Measurements from ENCODE around the gene ARHGAP26. TPM values are rescaled to one million over a fixed set of nuclear protein-coding genes. Genes with fewer than 3 reads are reported as not detected.

ARHGAP26 gene
- total and polyA plus RNA-seq, 2 experiments from 2014 or later, result 9.5 to 16.8 TPM

DNA sequence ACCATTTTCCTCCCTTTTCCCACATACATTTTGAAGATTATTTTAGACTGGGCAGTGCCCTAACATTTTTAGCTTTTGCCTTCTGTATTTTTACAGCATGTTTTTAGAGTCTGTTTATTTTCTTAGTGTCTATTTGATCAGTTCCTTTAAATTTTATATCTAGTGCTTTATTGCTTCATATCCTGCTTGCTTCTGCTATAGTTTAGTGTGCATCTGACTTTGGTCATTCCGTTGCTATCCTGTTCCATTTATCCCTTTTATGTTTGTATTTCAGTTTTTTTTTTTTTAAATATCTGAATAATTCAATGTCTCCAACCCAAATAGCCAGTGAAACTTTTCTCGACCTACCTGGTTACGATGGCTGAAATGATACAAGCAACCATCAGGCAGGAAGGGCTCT, 203.8 kb downstream of the ARHGAP26 start (continued):
- TF ChIP-seq CTCF (conservative IDR thresholded peaks at IDR 0.05; ENCODE audit: low read depth in 2 of 2) (no peak), ZNF114 (CRISPR knock-in tag; IDR thresholded peaks at IDR 0.05) (no peak), EZH2 (IDR thresholded peaks at IDR 0.05; ENCODE audit: low read depth, unreplicated experiment) (no peak), STAT1 (IDR thresholded peaks at IDR 0.05; ENCODE audit: unreplicated experiment) (no peak), EZH2phosphoT487 (IDR thresholded peaks at IDR 0.05; ENCODE audit: unreplicated experiment) (no peak), POLR2AphosphoS5 (IDR thresholded peaks at IDR 0.05; ENCODE audit: low read depth) (no peak)
- TF ChIP-seq, protein P1, sequence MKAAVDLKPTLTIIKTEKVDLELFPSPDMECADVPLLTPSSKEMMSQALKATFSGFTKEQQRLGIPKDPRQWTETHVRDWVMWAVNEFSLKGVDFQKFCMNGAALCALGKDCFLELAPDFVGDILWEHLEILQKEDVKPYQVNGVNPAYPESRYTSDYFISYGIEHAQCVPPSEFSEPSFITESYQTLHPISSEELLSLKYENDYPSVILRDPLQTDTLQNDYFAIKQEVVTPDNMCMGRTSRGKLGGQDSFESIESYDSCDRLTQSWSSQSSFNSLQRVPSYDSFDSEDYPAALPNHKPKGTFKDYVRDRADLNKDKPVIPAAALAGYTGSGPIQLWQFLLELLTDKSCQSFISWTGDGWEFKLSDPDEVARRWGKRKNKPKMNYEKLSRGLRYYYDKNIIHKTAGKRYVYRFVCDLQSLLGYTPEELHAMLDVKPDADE (IDR thresholded peaks at IDR 0.05), result no peak

- DNase-seq (ENCODE audit: low spot score), result no peak
- Histone ChIP-seq H2AFZ (no peak overlapping the region), H3K36me3 (ENCODE audit: insufficient read depth) (no peaks in the 10 kb centered on the region)
These were observed 204.2 kb downstream of the ARHGAP26 start for GRCh38 chr5:142974409-142974808.

More at GRCh38 chr5:142974409-142974808, 204.2 kb downstream of the ARHGAP26 start:
- Histone ChIP-seq H3K4me1 (ENCODE audit: insufficient read depth) (peaks cover 2% of the 10 kb centered on the region; the same call in 1 of the 2 replicates), H3F3A (replicated peaks; ENCODE audit: low read depth) (no peaks in the 10 kb centered on the region), H4K20me1 (replicated peaks; ENCODE audit: insufficient read depth) (no peaks in the 10 kb centered on the region), H3K9me2 (ENCODE audit: insufficient read depth) (peaks cover 3% of the 10 kb centered on the region; the same call in 1 of the 2 replicates), H3K4me2 (no peak overlapping the region), H3K27ac (ENCODE audit: low read depth) (no peak overlapping the region), H3K27me3 (ENCODE audit: insufficient read depth) (no peaks in the 10 kb centered on the region), H3K4me3 (no peak overlapping the region), H3K79me2 (replicated peaks; ENCODE audit: insufficient read depth) (no peaks in the 10 kb centered on the region)
- H3K36me3 Mint-ChIP-seq (ENCODE audit: low read depth), result no peaks in the 10 kb centered on the region
- TF ChIP-seq, protein P2, sequence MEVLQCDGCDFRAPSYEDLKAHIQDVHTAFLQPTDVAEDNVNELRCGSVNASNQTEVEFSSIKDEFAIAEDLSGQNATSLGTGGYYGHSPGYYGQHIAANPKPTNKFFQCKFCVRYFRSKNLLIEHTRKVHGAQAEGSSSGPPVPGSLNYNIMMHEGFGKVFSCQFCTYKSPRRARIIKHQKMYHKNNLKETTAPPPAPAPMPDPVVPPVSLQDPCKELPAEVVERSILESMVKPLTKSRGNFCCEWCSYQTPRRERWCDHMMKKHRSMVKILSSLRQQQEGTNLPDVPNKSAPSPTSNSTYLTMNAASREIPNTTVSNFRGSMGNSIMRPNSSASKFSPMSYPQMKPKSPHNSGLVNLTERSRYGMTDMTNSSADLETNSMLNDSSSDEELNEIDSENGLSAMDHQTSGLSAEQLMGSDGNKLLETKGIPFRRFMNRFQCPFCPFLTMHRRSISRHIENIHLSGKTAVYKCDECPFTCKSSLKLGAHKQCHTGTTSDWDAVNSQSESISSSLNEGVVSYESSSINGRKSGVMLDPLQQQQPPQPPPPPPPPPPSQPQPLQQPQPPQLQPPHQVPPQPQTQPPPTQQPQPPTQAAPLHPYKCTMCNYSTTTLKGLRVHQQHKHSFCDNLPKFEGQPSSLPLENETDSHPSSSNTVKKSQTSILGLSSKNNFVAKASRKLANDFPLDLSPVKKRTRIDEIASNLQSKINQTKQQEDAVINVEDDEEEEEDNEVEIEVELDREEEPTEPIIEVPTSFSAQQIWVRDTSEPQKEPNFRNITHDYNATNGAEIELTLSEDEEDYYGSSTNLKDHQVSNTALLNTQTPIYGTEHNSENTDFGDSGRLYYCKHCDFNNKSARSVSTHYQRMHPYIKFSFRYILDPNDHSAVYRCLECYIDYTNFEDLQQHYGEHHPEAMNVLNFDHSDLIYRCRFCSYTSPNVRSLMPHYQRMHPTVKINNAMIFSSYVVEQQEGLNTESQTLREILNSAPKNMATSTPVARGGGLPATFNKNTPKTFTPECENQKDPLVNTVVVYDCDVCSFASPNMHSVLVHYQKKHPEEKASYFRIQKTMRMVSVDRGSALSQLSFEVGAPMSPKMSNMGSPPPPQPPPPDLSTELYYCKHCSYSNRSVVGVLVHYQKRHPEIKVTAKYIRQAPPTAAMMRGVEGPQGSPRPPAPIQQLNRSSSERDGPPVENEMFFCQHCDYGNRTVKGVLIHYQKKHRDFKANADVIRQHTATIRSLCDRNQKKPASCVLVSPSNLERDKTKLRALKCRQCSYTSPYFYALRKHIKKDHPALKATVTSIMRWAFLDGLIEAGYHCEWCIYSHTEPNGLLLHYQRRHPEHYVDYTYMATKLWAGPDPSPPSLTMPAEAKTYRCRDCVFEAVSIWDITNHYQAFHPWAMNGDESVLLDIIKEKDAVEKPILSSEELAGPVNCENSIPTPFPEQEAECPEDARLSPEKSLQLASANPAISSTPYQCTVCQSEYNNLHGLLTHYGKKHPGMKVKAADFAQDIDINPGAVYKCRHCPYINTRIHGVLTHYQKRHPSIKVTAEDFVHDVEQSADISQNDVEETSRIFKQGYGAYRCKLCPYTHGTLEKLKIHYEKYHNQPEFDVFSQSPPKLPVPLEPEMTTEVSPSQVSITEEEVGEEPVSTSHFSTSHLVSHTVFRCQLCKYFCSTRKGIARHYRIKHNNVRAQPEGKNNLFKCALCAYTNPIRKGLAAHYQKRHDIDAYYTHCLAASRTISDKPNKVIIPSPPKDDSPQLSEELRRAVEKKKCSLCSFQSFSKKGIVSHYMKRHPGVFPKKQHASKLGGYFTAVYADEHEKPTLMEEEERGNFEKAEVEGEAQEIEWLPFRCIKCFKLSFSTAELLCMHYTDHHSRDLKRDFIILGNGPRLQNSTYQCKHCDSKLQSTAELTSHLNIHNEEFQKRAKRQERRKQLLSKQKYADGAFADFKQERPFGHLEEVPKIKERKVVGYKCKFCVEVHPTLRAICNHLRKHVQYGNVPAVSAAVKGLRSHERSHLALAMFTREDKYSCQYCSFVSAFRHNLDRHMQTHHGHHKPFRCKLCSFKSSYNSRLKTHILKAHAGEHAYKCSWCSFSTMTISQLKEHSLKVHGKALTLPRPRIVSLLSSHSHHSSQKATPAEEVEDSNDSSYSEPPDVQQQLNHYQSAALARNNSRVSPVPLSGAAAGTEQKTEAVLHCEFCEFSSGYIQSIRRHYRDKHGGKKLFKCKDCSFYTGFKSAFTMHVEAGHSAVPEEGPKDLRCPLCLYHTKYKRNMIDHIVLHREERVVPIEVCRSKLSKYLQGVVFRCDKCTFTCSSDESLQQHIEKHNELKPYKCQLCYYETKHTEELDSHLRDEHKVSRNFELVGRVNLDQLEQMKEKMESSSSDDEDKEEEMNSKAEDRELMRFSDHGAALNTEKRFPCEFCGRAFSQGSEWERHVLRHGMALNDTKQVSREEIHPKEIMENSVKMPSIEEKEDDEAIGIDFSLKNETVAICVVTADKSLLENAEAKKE (CRISPR knock-in tag; IDR thresholded peaks at IDR 0.05), result no peak
- no peak for TF ChIP-seq ZNF331 (CRISPR knock-in tag; IDR thresholded peaks at IDR 0.05; ENCODE audit: low read depth)
- no peak for TF ChIP-seq JUNB (IDR thresholded peaks at IDR 0.05; ENCODE audit: unreplicated experiment)
- TF ChIP-seq CREB1 (CRISPR knock-in tag; IDR thresholded peaks at IDR 0.05; ENCODE audit: low read depth), result no peak
- TF ChIP-seq NANOG (IDR thresholded peaks at IDR 0.05; ENCODE audit: borderline replicate concordance), result no peak
- peaks cover 9% of the 10 kb centered on the region; the same call in 2 of the 3 replicates for H3K4me1 Mint-ChIP-seq
- peaks cover 3% of the 10 kb centered on the region for H3K27me3 Mint-ChIP-seq (ENCODE audit: insufficient read depth, low read depth, poor library complexity)
- no peak overlapping the region for H3K27ac Mint-ChIP-seq
- H3K9me3 Mint-ChIP-seq, result no peaks in the 10 kb centered on the region; the same call in 2 of the 3 replicates
- no peak overlapping the region for H3K4me3 Mint-ChIP-seq
- ATAC-seq, result no peak

Data from GM23338 (cell line).